Ovary (tissue), 9 donors: ENCODE results near the gene WFDC2. TPM values are rescaled to one million over a fixed set of nuclear protein-coding genes. Genes with fewer than 3 reads are reported as not detected.

Experiments
- DNase-seq, 5 donors: peaks; one replicate each; pipeline ENCODE4 v3.0.0-alpha.2; 2019 to 2020
- H3K27ac ChIP-seq, 2 donors: fragments of 200-600 bp; one replicate each; pipeline versions ENCODE4 v1.5.1 to v1.8.0; 2019 to 2022
- H3K27me3 ChIP-seq: fragments of 200-600 bp; one replicate; pipeline ENCODE4 v1.8.0; 2022
- H3K36me3 ChIP-seq: fragments of 200-600 bp; sonication (generic); one replicate; pipeline ENCODE4 v1.5.1; 2019
- H3K4me1 ChIP-seq: one replicate; pipeline ENCODE4 v1.8.1; 2013; ENCODE audit warnings: mild to moderate bottlenecking, moderate library complexity; ENCODE audit not compliant: insufficient read depth
- H3K4me3 ChIP-seq: fragments of 200-600 bp; sonication (generic); one replicate; pipeline ENCODE4 v1.5.1; 2017
- H3K9me3 ChIP-seq, 2 donors: fragments of 200-600 bp in 1 of 2; sonication (generic) in 1 of 2; one replicate each; pipeline versions ENCODE4 v1.5.1 to v1.8.1; 2013 to 2019; ENCODE audit warnings: mild to moderate bottlenecking in 1 of 2, moderate library complexity in 1 of 2
- EP300 ChIP-seq: sonication (generic); formaldehyde crosslinking; IDR thresholded peaks from one replicate; pipeline ENCODE4 v1.6.1; 2017; ENCODE audit warnings: antibody characterized with exemption
- POLR2A ChIP-seq: fragments of 450-650 bp; IDR thresholded peaks from one replicate; pipeline ENCODE4 v1.6.1; 2017; ENCODE audit warnings: antibody characterized with exemption, mild to moderate bottlenecking, moderate library complexity
- WGBS, 3 donors: extraction: QIAGEN DNeasy Blood & Tissue Kit in 1 of 3; methylation state at CpG; one replicate each; pipeline versions ENCODE4 v1.1.5 to v1.1.7; 2013 to 2017; 5-methylcytosine and 5-hydroxymethylcytosine counted together
- intact Hi-C, 4 donors: fragments of 100-400 bp; cut with DNase I; formaldehyde crosslinking; loops; one replicate each; pipeline versions ENCODE4 v1.11.0 to v1.15.1; 2022 to 2023
- polyA plus RNA-seq, 2 donors: library from polyadenylated mRNA; stranded (reverse); fragments of 200-250 nt in 1 of 2; fragments of 350-450 nt in 1 of 2; fragmentation: Illumina TruSeq in 1 of 2; extraction: RNeasy Lipid Tissue Mini Kit (QIAGEN cat#74804) in 1 of 2; gene quantifications; one replicate each; pipeline ENCODE4 v1.2.3, GENCODE V29; 2013 to 2014
- total RNA-seq, 7 donors: library from RNA; depleted of rRNA in 2 of 7; stranded (reverse); fragments of >200 nt in 2 of 7; fragmentation: NEBNext Ultra II Directional in 3 of 7; extraction: Animal tissue kit (Norgen Biotek cat#: 25700) in 3 of 7; gene quantifications; one replicate each; pipeline versions ENCODE4 v1.1.0 to v1.2.4, GENCODE V29; 2016 to 2023
- TF ChIP-seq, protein P1 (sequence below), 3 donors: fragments of 450-650 bp in 2 of 3; fragments of 200-600 bp in 1 of 3; IDR thresholded peaks; one replicate each; pipeline versions ENCODE4 v1.5.1 to v1.8.0; 2016 to 2022; ENCODE audit warnings: antibody characterized with exemption in 3 of 3, mild to moderate bottlenecking in 1 of 3
- donor health status: DM: no; HTN: no; CAD: no; lungs with moderate emphysema.
- donor health status: DM: no; HTN: no; CAD: no.
- donor health status: Bipolar disorder and iron deficiency.
- donor health status: DM: yes; HTN: yes; CAD: no.
- donor health status: DM: no; HTN: no; CAD: no.
- donor health status: DM: yes; HTN: yes; CAD: no.

Gene WFDC2
- total and polyA plus RNA-seq, 9 donors, result 1.2 to 246 (median 17.5) TPM

DNA sequence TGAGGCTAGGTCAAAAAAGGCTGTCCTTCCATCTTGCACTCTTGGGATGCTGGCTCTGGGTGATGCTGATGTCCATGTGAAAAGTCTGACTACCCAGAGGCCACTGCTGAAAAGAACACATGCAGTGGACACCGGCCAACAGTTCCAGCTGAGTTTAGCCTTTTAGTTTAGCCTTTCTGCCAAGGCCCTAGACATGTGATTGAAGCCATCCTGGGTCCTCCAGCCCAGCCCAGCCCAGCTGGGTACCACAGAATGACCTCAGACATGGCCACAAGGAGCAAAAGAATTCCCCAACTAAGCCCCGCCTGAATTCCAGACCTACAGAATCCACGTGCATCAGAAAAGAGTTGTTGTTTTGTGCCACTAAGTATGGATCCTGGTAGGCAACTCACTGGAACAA, 36.2 kb upstream of the WFDC2 start:
- intact Hi-C loops, result no loop called here
- Histone ChIP-seq H3K9me3 (no peaks in the 10 kb centered on the region), H3K4me3 (no peak overlapping the region), H3K4me1 (peaks cover 2% of the 10 kb centered on the region), H3K27me3 (no peaks in the 10 kb centered on the region), H3K36me3 (no peaks in the 10 kb centered on the region), H3K27ac (no peak overlapping the region)
- WGBS, 3 donors, result 34 to 57% (median 41%) methylated on average over 3 of the region's 3 CpGs
- TF ChIP-seq POLR2A (no peak), EP300 (no peak)
- TF ChIP-seq, protein P1, sequence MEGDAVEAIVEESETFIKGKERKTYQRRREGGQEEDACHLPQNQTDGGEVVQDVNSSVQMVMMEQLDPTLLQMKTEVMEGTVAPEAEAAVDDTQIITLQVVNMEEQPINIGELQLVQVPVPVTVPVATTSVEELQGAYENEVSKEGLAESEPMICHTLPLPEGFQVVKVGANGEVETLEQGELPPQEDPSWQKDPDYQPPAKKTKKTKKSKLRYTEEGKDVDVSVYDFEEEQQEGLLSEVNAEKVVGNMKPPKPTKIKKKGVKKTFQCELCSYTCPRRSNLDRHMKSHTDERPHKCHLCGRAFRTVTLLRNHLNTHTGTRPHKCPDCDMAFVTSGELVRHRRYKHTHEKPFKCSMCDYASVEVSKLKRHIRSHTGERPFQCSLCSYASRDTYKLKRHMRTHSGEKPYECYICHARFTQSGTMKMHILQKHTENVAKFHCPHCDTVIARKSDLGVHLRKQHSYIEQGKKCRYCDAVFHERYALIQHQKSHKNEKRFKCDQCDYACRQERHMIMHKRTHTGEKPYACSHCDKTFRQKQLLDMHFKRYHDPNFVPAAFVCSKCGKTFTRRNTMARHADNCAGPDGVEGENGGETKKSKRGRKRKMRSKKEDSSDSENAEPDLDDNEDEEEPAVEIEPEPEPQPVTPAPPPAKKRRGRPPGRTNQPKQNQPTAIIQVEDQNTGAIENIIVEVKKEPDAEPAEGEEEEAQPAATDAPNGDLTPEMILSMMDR (IDR thresholded peaks at IDR 0.05), result no peak
- peak in 4 of 5 donors; percentile 43 to 69 (median 63) for DNase-seq

DNA sequence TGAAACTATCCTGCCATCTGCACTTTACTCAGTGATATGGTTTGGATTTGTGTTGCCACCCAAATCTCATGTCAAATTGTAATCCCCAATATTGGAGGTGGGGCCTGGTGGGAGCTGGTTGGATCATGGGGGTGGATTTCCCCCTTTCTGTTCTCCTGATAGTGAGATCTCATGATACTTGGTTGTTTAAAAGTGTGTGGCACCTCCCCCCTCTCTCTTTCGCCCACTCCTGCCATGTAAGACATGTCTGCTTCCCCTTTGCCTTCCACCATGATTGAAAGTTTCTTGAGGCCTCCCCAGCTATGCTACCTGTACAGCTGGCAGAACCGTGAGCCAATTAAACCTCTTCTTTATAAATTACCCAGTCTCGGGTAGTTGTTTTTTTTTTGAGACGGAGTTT, 35.6 kb upstream of the WFDC2 start:
- Histone ChIP-seq H3K36me3 (no peaks in the 10 kb centered on the region), H3K27ac (no peak overlapping the region), H3K27me3 (no peaks in the 10 kb centered on the region), H3K9me3 (no peaks in the 10 kb centered on the region), H3K4me3 (no peak overlapping the region), H3K4me1 (peaks cover 2% of the 10 kb centered on the region)
- 93 to 96% (median 95%) methylated on average over 4 of the region's 4 CpGs for WGBS, 3 donors
- TF ChIP-seq, protein P1 (IDR thresholded peaks at IDR 0.05), result no peak
- TF ChIP-seq POLR2A (no peak), EP300 (no peak)
- intact Hi-C loops, result no loop called here
- DNase-seq, result no peak

DNA sequence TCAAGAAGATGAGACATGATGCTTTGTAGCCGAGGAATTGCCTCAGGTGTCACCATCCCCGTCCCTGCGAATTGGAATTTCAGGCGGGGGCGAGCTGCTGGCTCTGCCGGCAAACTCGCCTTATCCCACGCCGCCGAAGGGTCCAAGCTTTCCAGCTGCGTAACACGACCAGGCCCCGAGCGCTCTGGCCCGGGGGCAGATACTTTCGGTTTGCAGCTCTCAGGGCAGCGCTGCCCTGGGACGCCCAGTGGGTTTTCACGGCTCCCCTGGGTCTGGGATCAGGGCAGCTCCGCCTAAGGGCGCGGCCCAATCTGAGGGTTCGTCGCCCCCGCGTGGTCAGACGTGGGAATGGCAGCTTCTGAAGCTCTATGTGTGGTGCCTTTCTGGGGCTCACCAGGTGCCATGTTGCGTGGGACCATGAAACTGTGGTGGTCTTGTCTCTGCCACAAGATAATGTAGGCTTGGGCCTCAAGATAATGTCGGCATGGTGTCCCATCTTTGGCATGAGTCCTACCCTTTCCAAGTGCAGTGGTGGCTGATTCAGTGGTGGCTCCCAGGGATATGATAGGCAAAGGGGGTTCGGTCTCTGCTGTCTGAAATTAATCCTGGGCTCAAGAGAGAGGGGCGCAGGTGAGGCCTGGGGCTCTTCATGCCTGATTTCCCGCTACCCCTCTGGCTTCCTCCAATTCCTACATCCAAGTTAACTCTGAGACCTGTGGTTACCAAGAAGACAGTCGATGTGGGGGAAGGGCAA, 32.6 kb upstream of the WFDC2 start:
- 10 to 15% (median 11%) methylated on average over 21 to 33 of the region's 33 CpGs for WGBS, 3 donors
- peaks cover 2% of the 10 kb centered on the region for H3K4me1 ChIP-seq
- peak overlapping the region; percentile 44 for H3K4me3 ChIP-seq
- H3K27me3 ChIP-seq, result no peaks in the 10 kb centered on the region
- DNase-seq, result peak; percentile 84 to 92 (median 89)
- TF ChIP-seq, protein P1 (IDR thresholded peaks at IDR 0.05), result peak; percentile 90 to 94 (median 91)
- no peak for TF ChIP-seq EP300
- peak; percentile 29 for TF ChIP-seq POLR2A
- H3K27ac ChIP-seq, result peak overlapping the region; percentile 65 to 70
- intact Hi-C loops, result loop anchor here in 3 of 4 donors (2.0 to 5.0 kb wide), 3 partner anchors 65 to 120 kb away; no protein-coding TSS in a partner anchor
- H3K36me3 ChIP-seq, result no peaks in the 10 kb centered on the region
- H3K9me3 ChIP-seq, result no peaks in the 10 kb centered on the region

DNA sequence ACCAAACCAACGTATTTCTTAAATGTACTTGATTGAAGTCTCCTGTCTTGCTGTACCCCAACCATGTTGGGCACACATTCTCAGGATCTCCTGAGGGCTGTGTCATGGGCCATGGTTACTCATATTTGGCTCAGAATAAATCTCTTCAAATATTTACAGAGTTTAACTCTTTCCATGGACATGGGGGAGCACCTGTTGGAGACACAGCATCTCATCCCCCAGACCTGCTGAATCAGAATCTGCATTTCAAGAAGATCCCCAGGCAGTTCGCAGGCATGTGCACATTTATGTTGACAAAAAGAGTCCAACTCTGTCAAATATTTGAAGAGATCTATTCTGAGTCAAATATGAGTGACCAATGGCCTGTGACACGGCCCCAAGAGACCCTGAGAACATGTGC, 29.1 kb upstream of the WFDC2 start:
- DNase-seq, result no peak
- WGBS, 3 donors, result 79 to 81% (median 80%) methylated on average over 3 of the region's 3 CpGs
- Histone ChIP-seq H3K36me3 (no peaks in the 10 kb centered on the region), H3K4me1 (peaks cover 2% of the 10 kb centered on the region), H3K9me3 (no peaks in the 10 kb centered on the region), H3K27me3 (no peaks in the 10 kb centered on the region), H3K4me3 (no peak overlapping the region), H3K27ac (no peak overlapping the region)
- no peak for TF ChIP-seq EP300
- TF ChIP-seq, protein P1 (IDR thresholded peaks at IDR 0.05), result no peak
- no peak for TF ChIP-seq POLR2A
- intact Hi-C loops, result loop anchor here in 1 of 4 donors (10.0 kb wide), 1 partner anchor 126 kb away; no protein-coding TSS in a partner anchor
